Testis (tissue), 3 donors: ENCODE data around the gene CMTM5. TPM values are rescaled to one million over a fixed set of nuclear protein-coding genes. Genes with fewer than 3 reads are reported as not detected.

Source experiments
- DNase-seq: peaks from one replicate; pipeline ENCODE4 v3.0.0-alpha.2; 2019
- H3K27ac ChIP-seq, 2 donors: fragments of 200-600 bp; sonication (generic); one replicate each; pipeline ENCODE4 v1.5.1; 2019
- H3K27me3 ChIP-seq: fragments of 200-600 bp; sonication (generic); one replicate; pipeline ENCODE4 v1.5.1; 2019
- H3K36me3 ChIP-seq: fragments of 200-600 bp; sonication (generic); one replicate; pipeline ENCODE4 v1.5.1; 2017; ENCODE audit warnings: low read depth; ENCODE audit errors: missing control alignments
- H3K4me1 ChIP-seq: fragments of 200-600 bp; sonication (generic); one replicate; pipeline ENCODE4 v1.5.1; 2019
- H3K4me3 ChIP-seq, 2 donors: fragments of 200-600 bp; sonication (generic); one replicate each; pipeline ENCODE4 v1.5.1; 2017 to 2019
- H3K9me3 ChIP-seq: fragments of 200-600 bp; sonication (generic); one replicate; pipeline ENCODE4 v1.5.1; 2017
- POLR2A ChIP-seq: fragments of 450-650 bp; IDR thresholded peaks from one replicate; pipeline ENCODE4 v1.6.1; 2017; ENCODE audit warnings: antibody characterized with exemption, mild to moderate bottlenecking, moderate library complexity
- WGBS, 2 donors: methylation state at CpG; one replicate each; pipeline ENCODE4 v1.1.5; 2018; 5-methylcytosine and 5-hydroxymethylcytosine counted together
- intact Hi-C: fragments of 100-400 bp; cut with DNase I; formaldehyde crosslinking; loops from one replicate; pipeline ENCODE4 v1.15.1; 2023; ENCODE audit warnings: low total_unique reads
- polyA plus RNA-seq: library from polyadenylated mRNA; stranded (reverse); fragments of 350-450 nt; fragmentation: Illumina TruSeq; extraction: RNeasy Lipid Tissue Mini Kit (QIAGEN cat#74804); gene quantifications from one replicate; pipeline ENCODE4 v1.2.3, GENCODE V29; 2014; ENCODE audit warnings: low read depth, low replicate concordance; ENCODE audit not compliant: insufficient read depth
- total RNA-seq, 2 donors: library from RNA; depleted of rRNA; stranded (reverse); fragments of >200 nt; gene quantifications; one replicate each; pipeline ENCODE4 v1.2.3, GENCODE V29; 2016
- TF ChIP-seq, protein P1 (sequence below), 3 experiments: fragments of 450-650 bp in 2 of 3; fragments of 200-600 bp in 1 of 3; sonication (generic) in 1 of 3; IDR thresholded peaks; one replicate each; pipeline ENCODE4 v1.5.1; 2016 to 2019; ENCODE audit warnings: antibody characterized with exemption in 3 of 3, mild to moderate bottlenecking in 2 of 3, moderate library complexity in 1 of 3

CMTM5 gene
- total and polyA plus RNA-seq, 3 donors from 2014 or later = 0.55 to 0.84 (median 0.81) TPM

DNA sequence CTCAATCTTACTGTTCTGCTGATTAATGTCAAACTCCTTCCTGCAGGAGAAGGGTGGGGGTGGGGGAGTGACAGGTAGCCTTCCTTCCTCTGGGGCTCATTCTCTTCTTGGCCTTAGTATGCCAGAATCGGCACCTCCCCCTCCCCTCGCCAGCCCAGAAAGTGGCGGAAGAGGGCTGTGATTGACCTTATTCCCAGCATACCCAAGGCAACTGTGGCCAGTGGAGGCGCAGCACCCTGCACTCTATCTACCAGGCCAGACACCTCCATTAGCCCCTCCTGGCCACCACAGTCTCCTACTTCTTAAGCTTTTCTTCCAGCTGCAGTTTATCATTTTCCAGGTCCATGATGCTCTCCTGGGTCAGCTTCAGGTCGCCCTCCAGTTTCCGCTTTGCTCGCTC lies 15.8 kb downstream of the CMTM5 start:
- no peaks in the 10 kb centered on the region for H3K27me3 ChIP-seq
- intact Hi-C loops = no loop called here
- H3K9me3 ChIP-seq = no peaks in the 10 kb centered on the region
- DNase-seq = no peak
- no peaks in the 10 kb centered on the region for H3K36me3 ChIP-seq
- no peak overlapping the region for H3K4me3 ChIP-seq
- no peak overlapping the region for H3K27ac ChIP-seq
- no peak for TF ChIP-seq POLR2A
- TF ChIP-seq, protein P1, sequence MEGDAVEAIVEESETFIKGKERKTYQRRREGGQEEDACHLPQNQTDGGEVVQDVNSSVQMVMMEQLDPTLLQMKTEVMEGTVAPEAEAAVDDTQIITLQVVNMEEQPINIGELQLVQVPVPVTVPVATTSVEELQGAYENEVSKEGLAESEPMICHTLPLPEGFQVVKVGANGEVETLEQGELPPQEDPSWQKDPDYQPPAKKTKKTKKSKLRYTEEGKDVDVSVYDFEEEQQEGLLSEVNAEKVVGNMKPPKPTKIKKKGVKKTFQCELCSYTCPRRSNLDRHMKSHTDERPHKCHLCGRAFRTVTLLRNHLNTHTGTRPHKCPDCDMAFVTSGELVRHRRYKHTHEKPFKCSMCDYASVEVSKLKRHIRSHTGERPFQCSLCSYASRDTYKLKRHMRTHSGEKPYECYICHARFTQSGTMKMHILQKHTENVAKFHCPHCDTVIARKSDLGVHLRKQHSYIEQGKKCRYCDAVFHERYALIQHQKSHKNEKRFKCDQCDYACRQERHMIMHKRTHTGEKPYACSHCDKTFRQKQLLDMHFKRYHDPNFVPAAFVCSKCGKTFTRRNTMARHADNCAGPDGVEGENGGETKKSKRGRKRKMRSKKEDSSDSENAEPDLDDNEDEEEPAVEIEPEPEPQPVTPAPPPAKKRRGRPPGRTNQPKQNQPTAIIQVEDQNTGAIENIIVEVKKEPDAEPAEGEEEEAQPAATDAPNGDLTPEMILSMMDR (IDR thresholded peaks at IDR 0.05) = no peak
- 85 to 86% methylated on average over 7 of the region's 7 CpGs for WGBS, 2 donors
- peaks cover 7% of the 10 kb centered on the region for H3K4me1 ChIP-seq

- Histone ChIP-seq H3K4me3 (no peak overlapping the region), H3K9me3 (no peaks in the 10 kb centered on the region), H3K4me1 (no peaks in the 10 kb centered on the region), H3K27me3 (no peaks in the 10 kb centered on the region), H3K36me3 (no peaks in the 10 kb centered on the region), H3K27ac (no peak overlapping the region)
- DNase-seq = no peak
- intact Hi-C loops = no loop called here
- TF ChIP-seq, protein P1 (IDR thresholded peaks at IDR 0.05) = no peak
- no peak for TF ChIP-seq POLR2A
- WGBS, 2 donors = 92 to 93% methylated on average over 10 of the region's 10 CpGs
Measured at GRCh38 chr14:23396126-23396525, 19.3 kb downstream of the CMTM5 start.

DNA sequence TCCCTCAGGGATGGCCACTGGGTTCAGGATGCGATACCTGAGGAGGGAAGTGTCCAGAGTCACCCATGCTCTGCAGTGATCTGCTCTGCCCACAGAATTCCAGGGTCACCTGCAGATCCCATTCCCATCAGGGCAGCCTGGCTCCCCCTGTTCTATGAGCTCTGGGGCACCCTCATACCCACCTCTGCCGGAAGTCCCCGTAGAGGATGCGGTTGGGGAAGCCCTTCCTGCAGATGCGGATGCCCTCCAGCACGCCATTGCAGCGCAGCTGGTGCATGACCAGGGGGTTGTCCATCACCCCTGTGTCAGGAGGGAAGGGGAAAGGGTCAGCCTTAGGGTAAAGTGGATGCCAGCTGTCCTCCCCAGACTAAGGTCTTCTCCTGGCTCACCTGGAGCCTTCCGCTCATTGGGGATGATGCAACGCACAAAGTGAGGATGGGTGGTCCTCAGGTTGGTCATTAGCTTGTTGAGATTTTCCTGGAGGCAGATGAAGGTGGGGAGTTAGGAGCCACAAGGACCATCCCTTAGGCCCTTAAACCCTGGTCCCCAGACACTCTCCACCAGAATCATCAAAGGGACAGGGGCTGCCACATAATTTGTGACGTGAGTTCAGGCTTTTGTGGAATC lies 20.0 kb downstream of the CMTM5 start:
- no peak for DNase-seq
- Histone ChIP-seq H3K36me3 (no peaks in the 10 kb centered on the region), H3K27ac (no peak overlapping the region), H3K4me1 (no peaks in the 10 kb centered on the region), H3K9me3 (no peaks in the 10 kb centered on the region), H3K4me3 (no peak overlapping the region), H3K27me3 (no peaks in the 10 kb centered on the region)
- TF ChIP-seq, protein P1 (IDR thresholded peaks at IDR 0.05) = no peak
- no peak for TF ChIP-seq POLR2A
- intact Hi-C loops = no loop called here
- 94 to 97% methylated on average over 4 to 10 of the region's 10 CpGs for WGBS, 2 donors

- Histone ChIP-seq H3K4me1 (no peaks in the 10 kb centered on the region), H3K27me3 (no peaks in the 10 kb centered on the region), H3K9me3 (no peaks in the 10 kb centered on the region), H3K36me3 (no peaks in the 10 kb centered on the region), H3K27ac (no peak overlapping the region), H3K4me3 (no peak overlapping the region)
- DNase-seq = no peak
- 73 to 88% methylated on average over 4 of the region's 4 CpGs for WGBS, 2 donors
- intact Hi-C loops = no loop called here
- TF ChIP-seq, protein P1 (IDR thresholded peaks at IDR 0.05) = no peak
- TF ChIP-seq POLR2A = no peak
Measured at GRCh38 chr14:23398348-23398747, 21.5 kb downstream of the CMTM5 start.

DNA sequence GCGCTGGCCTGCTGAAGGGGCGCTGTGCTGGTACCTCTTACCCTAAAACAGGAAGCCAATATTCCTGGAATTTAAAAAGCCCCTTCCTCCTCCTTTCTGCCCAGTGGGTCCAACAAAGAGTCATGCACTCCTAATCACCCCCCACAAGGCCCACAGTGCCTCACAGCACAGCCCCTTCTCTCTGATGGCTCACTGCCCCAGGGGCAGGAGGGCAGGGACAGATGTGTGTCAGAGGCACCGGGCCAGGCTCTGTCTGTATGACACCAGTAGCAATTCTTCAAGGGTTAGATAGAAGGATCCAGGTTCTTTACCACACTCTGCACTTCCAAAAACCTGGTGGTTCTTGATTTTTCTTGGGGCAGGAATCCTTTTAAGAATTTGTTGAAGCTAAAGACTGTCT lies 22.3 kb downstream of the CMTM5 start:
- no peak for DNase-seq
- H3K36me3 ChIP-seq = no peaks in the 10 kb centered on the region

More for the DNA sequence above, 22.3 kb downstream of the CMTM5 start:
- H3K4me1 ChIP-seq = no peaks in the 10 kb centered on the region
- H3K27me3 ChIP-seq = no peaks in the 10 kb centered on the region
- intact Hi-C loops = no loop called here
- WGBS, 2 donors = 87 to 88% methylated on average over 3 of the region's 3 CpGs
- no peak overlapping the region for H3K27ac ChIP-seq
- H3K9me3 ChIP-seq = no peaks in the 10 kb centered on the region
- no peak overlapping the region for H3K4me3 ChIP-seq
- TF ChIP-seq, protein P1 (IDR thresholded peaks at IDR 0.05) = no peak
- TF ChIP-seq POLR2A = no peak
